Measurements from ENCODE around the gene LRRK1.

The LRRK1 gene

GRCh38 chr15:100898152-100898490 lies 21.0 kb upstream of the LRRK1 start:
- Histone ChIP-seq H3K27me3 (replicated peaks; ENCODE audit: control insufficient read depth, insufficient read depth, low read length) (peaks cover 7% of the 10 kb centered on the region), H3K4me3 (replicated peaks; ENCODE audit: low read depth, low read length) (no peak overlapping the region), H3K36me3 (ENCODE audit: control insufficient read depth, insufficient read depth, low read length) (no peaks in the 10 kb centered on the region)
- TF ChIP-seq, protein P1, sequence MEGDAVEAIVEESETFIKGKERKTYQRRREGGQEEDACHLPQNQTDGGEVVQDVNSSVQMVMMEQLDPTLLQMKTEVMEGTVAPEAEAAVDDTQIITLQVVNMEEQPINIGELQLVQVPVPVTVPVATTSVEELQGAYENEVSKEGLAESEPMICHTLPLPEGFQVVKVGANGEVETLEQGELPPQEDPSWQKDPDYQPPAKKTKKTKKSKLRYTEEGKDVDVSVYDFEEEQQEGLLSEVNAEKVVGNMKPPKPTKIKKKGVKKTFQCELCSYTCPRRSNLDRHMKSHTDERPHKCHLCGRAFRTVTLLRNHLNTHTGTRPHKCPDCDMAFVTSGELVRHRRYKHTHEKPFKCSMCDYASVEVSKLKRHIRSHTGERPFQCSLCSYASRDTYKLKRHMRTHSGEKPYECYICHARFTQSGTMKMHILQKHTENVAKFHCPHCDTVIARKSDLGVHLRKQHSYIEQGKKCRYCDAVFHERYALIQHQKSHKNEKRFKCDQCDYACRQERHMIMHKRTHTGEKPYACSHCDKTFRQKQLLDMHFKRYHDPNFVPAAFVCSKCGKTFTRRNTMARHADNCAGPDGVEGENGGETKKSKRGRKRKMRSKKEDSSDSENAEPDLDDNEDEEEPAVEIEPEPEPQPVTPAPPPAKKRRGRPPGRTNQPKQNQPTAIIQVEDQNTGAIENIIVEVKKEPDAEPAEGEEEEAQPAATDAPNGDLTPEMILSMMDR (IDR thresholded peaks at IDR 0.05; ENCODE audit: insufficient read depth, low read length, poor library complexity, severe bottlenecking): no peak
- DNase-seq (ENCODE audit: extremely low read depth, insufficient read length): no peak

- no peak overlapping the region for H3K4me3 ChIP-seq (replicated peaks; ENCODE audit: low read depth, low read length)
- H3K27me3 ChIP-seq (replicated peaks; ENCODE audit: control insufficient read depth, insufficient read depth, low read length): peaks cover 5% of the 10 kb centered on the region
- no peaks in the 10 kb centered on the region for H3K36me3 ChIP-seq (ENCODE audit: control insufficient read depth, insufficient read depth, low read length)
- TF ChIP-seq, protein P1 (IDR thresholded peaks at IDR 0.05; ENCODE audit: insufficient read depth, low read length, poor library complexity, severe bottlenecking): no peak
- no peak for DNase-seq (ENCODE audit: extremely low read depth, insufficient read length)
These were observed 20.3 kb upstream of the LRRK1 start for GRCh38 chr15:100898661-100899462.

- DNase-seq (ENCODE audit: extremely low read depth, insufficient read length): no peak
- Histone ChIP-seq H3K27me3 (replicated peaks; ENCODE audit: control insufficient read depth, insufficient read depth, low read length) (peaks cover 5% of the 10 kb centered on the region), H3K4me3 (replicated peaks; ENCODE audit: low read depth, low read length) (no peak overlapping the region), H3K36me3 (ENCODE audit: control insufficient read depth, insufficient read depth, low read length) (no peaks in the 10 kb centered on the region)
- TF ChIP-seq, protein P1 (IDR thresholded peaks at IDR 0.05; ENCODE audit: insufficient read depth, low read length, poor library complexity, severe bottlenecking): no peak
These were observed 19.6 kb upstream of the LRRK1 start for GRCh38 chr15:100899601-100900000.

DNA sequence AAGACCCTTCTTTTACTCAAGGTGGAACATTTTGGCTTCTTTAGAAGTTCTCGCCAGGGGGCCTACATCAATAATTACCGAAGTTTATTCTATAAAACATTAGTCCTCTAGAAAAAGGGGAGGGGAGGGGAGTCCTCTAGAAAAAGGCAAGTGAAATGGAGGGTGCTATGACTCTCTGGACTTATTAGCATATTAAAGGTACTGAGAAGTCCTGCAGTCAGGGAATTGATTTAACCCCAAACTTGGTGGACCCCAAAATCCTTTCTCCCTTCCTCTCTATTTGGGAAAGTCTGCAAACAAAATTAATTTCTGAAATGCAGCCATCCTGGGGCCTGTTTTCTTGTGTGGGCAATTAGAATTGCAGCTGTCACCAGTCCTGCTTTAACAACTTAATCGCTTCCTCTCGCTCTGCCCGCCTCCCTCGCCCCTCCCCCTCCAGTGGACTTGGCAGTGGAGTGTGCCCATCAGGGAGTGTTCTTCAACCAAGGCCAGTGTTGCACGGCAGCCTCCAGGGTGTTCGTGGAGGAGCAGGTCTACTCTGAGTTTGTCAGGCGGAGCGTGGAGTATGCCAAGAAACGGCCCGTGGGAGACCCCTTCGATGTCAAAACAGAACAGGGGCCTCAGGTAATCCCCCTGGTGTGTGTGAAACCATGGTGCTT lies 18.9 kb upstream of the LRRK1 start:
- peaks cover 5% of the 10 kb centered on the region for H3K27me3 ChIP-seq (replicated peaks; ENCODE audit: control insufficient read depth, insufficient read depth, low read length)
- H3K4me3 ChIP-seq (replicated peaks; ENCODE audit: low read depth, low read length): no peak overlapping the region
- H3K36me3 ChIP-seq (ENCODE audit: control insufficient read depth, insufficient read depth, low read length): no peaks in the 10 kb centered on the region
- no peak for DNase-seq (ENCODE audit: extremely low read depth, insufficient read length)
- TF ChIP-seq, protein P1 (IDR thresholded peaks at IDR 0.05; ENCODE audit: insufficient read depth, low read length, poor library complexity, severe bottlenecking): no peak

GRCh38 chr15:100900795-100901169 lies 18.4 kb upstream of the LRRK1 start:
- Histone ChIP-seq H3K36me3 (ENCODE audit: control insufficient read depth, insufficient read depth, low read length) (no peaks in the 10 kb centered on the region), H3K27me3 (replicated peaks; ENCODE audit: control insufficient read depth, insufficient read depth, low read length) (peaks cover 5% of the 10 kb centered on the region), H3K4me3 (replicated peaks; ENCODE audit: low read depth, low read length) (no peak overlapping the region)
- TF ChIP-seq, protein P1 (IDR thresholded peaks at IDR 0.05; ENCODE audit: insufficient read depth, low read length, poor library complexity, severe bottlenecking): no peak
- DNase-seq (ENCODE audit: extremely low read depth, insufficient read length): no peak

All from GM06990 (cell line).